GM21515 (cell line): Measurements from ENCODE around the gene POLR3B.
"Not testable (repeated sequence)": the region's sequence is repeated elsewhere in the genome, so short reads cannot be mapped to it uniquely, and the experiment has no call there.

Source experiments
- ATAC-seq: cut with Tn5 transposase; IDR thresholded peaks from one replicate; pipeline ENCODE4 v1.9.1; 2021; ENCODE audit not compliant: unreplicated experiment

POLR3B gene

GRCh38 chr12:106357549-106358395 is at the start of gene POLR3B:
POLR3B (plus strand) TSS chr12:106357748; CDS start chr12:106357880, 132 bp downstream.
- ATAC-seq: peak; percentile 89

- no peak for ATAC-seq
Observed at GRCh38 chr12:106308121-106308520, 49.4 kb upstream of the POLR3B start.

- no peak for ATAC-seq
Observed at GRCh38 chr12:106308611-106309010, 48.9 kb upstream of the POLR3B start.

- no peak for ATAC-seq
Observed at GRCh38 chr12:106309671-106310505, 47.7 kb upstream of the POLR3B start.

- no peak for ATAC-seq
Observed at GRCh38 chr12:106310687-106311086, 46.9 kb upstream of the POLR3B start.

GRCh38 chr12:106311139-106311538 is 46.4 kb upstream of the POLR3B start:
- no peak for ATAC-seq

GRCh38 chr12:106313413-106313812 is 44.1 kb upstream of the POLR3B start:
- not testable (repeated sequence) for ATAC-seq

- no peak for ATAC-seq
Observed at GRCh38 chr12:106315523-106315922, 42.0 kb upstream of the POLR3B start.

GRCh38 chr12:106317406-106318082 is 40.0 kb upstream of the POLR3B start:
- ATAC-seq: no peak

- no peak for ATAC-seq
Observed at GRCh38 chr12:106321139-106321850, 36.3 kb upstream of the POLR3B start.

- ATAC-seq: no peak
Observed at GRCh38 chr12:106323537-106323936, 34.0 kb upstream of the POLR3B start.

- no peak for ATAC-seq
Observed at GRCh38 chr12:106327309-106327869, 30.2 kb upstream of the POLR3B start.

GRCh38 chr12:106328735-106329134 is 28.8 kb upstream of the POLR3B start:
- no peak for ATAC-seq

- ATAC-seq: no peak
Observed at GRCh38 chr12:106329231-106329982, 28.1 kb upstream of the POLR3B start.

GRCh38 chr12:106331599-106331998 is 25.9 kb upstream of the POLR3B start:
- ATAC-seq: no peak

- ATAC-seq: no peak
Observed at GRCh38 chr12:106332536-106332935, 25.0 kb upstream of the POLR3B start.

GRCh38 chr12:106333010-106333409 is 24.5 kb upstream of the POLR3B start:
- ATAC-seq: no peak

GRCh38 chr12:106333756-106334155 is 23.8 kb upstream of the POLR3B start:
- ATAC-seq: no peak

- ATAC-seq: no peak
Observed at GRCh38 chr12:106341086-106341877, 16.3 kb upstream of the POLR3B start.
